Activated T-cell treated with anti-CD3 and anti-CD28 coated beads, Interleukin-2, amount 50 U/mL, for 4 hours (primary cell): ENCODE measurements around the gene HLA-G. TPM values are rescaled to one million over a fixed set of nuclear protein-coding genes. Genes with fewer than 3 reads are reported as not detected.

ENCODE experiments used
- ATAC-seq, 2 donors: fragments of 200-7000 bp; cut with Tn5 transposase; one replicate each; pipeline ENCODE4 v1.10.0; 2021
- DNase-seq: peaks from one replicate; pipeline ENCODE4 v3.0.0-alpha.2; 2020
- H3K27me3 Mint-ChIP-seq: one replicate; pipeline ENCODE4 v1.8.0; 2021; ENCODE audit warnings: low read depth, mixed read lengths
- H3K36me3 Mint-ChIP-seq: one replicate; pipeline ENCODE4 v1.8.0; 2022; ENCODE audit warnings: mixed read lengths; ENCODE audit not compliant: insufficient read depth
- H3K4me1 Mint-ChIP-seq: one replicate; pipeline ENCODE4 v1.8.0; 2021; ENCODE audit warnings: low read depth, mixed read lengths
- H3K4me3 Mint-ChIP-seq: one replicate; pipeline ENCODE4 v1.8.0; 2021; ENCODE audit warnings: mild to moderate bottlenecking, moderate library complexity, mixed read lengths
- H3K9me3 Mint-ChIP-seq: one replicate; pipeline ENCODE4 v1.8.0; 2021; ENCODE audit warnings: mixed read lengths
- total RNA-seq, 3 donors: library from RNA; stranded (reverse); gene quantifications; one replicate each; pipeline ENCODE4 v1.2.1, GENCODE V29; 2021

HLA-G gene
- total RNA-seq, 3 donors from 2014 or later: 1.1 TPM; not detected in 2

DNA sequence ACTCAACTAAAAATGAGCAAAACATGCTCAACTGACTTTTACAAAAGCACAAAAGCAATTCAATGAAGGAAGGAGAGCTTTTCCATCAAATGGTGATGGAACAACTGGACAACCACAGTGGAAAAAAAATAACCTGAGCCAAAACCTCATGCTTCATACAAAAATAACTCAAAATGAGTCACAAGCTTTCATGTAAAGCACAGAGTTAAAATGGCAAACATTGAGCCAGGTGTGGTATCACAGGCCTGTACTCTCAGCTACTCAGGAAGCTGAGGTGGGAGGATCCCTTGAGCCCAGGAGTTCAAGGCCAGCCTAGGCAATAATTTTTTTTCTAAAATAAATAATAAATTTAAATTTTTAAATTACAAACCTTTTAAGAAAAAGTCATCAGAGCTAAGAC lies 18.4 kb upstream of the HLA-G start:
- Mint-ChIP-seq H3K36me3 (no peaks in the 10 kb centered on the region), H3K27me3 (peaks cover 28% of the 10 kb centered on the region), H3K4me3 (no peak overlapping the region), H3K9me3 (no peaks in the 10 kb centered on the region), H3K4me1 (no peaks in the 10 kb centered on the region)
- DNase-seq (no peak), ATAC-seq (no peak)

DNA sequence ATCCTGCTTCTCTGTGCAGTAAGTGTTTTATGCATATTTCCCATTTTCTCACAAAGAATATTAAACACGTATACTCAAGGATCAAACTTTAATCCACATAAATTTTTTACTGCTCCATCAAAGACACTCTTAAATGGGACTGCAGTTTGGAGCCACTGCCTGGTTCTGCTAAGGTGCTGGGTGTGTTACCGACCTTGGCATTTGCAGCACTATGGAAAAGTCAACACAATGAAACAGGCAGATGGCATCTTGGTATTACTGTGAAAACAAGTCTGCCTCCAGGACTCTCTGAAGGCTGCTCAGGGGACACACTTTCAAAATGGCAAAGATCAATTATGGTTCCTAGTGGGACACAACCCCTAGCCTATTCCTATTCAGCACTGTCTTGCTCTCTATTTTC lies 17.3 kb upstream of the HLA-G start:
- ATAC-seq: no peak
- Mint-ChIP-seq H3K27me3 (peaks cover 24% of the 10 kb centered on the region), H3K36me3 (no peaks in the 10 kb centered on the region), H3K4me1 (no peaks in the 10 kb centered on the region), H3K9me3 (no peaks in the 10 kb centered on the region), H3K4me3 (no peak overlapping the region)
- no peak for DNase-seq

DNA sequence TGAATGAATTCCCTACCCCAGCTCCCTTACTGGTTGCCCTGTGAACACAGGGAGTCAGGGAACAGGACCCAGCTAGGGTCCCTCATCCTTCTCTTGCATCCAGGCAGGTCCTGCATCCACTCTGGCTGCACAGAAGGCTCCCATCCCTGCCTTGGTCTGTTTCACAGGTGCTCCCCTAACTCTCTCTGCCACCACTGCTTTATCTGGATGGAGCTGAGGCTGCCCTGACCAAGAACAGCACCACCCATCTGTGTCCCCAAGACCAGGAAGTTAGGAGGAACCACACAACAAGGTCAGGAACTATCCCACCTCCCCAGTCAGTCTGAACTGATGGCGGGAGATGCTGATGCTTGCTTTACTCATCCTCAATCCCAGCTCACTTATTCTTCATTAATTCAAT lies 16.2 kb upstream of the HLA-G start:
- no peaks in the 10 kb centered on the region for H3K36me3 Mint-ChIP-seq
- ATAC-seq: no peak
- no peak overlapping the region for H3K4me3 Mint-ChIP-seq
- no peak for DNase-seq
- no peaks in the 10 kb centered on the region for H3K9me3 Mint-ChIP-seq
- no peaks in the 10 kb centered on the region for H3K4me1 Mint-ChIP-seq
- H3K27me3 Mint-ChIP-seq: peaks cover 17% of the 10 kb centered on the region

- no peaks in the 10 kb centered on the region for H3K4me1 Mint-ChIP-seq
- no peaks in the 10 kb centered on the region for H3K9me3 Mint-ChIP-seq
Measured at GRCh38 chr6:29813066-29813465, 14.6 kb upstream of the HLA-G start.

GRCh38 chr6:29813809-29814208 lies 13.8 kb upstream of the HLA-G start:
- no peaks in the 10 kb centered on the region for H3K4me1 Mint-ChIP-seq
- ATAC-seq (no peak), DNase-seq (no peak)
- peaks cover 14% of the 10 kb centered on the region for H3K27me3 Mint-ChIP-seq
- H3K4me3 Mint-ChIP-seq: no peak overlapping the region
- H3K36me3 Mint-ChIP-seq: no peaks in the 10 kb centered on the region
- H3K9me3 Mint-ChIP-seq: no peaks in the 10 kb centered on the region

More at GRCh38 chr6:29813066-29813465, 14.6 kb upstream of the HLA-G start:
- Mint-ChIP-seq H3K27me3 (peaks cover 12% of the 10 kb centered on the region), H3K36me3 (no peaks in the 10 kb centered on the region), H3K4me3 (no peak overlapping the region)
- ATAC-seq (no peak), DNase-seq (no peak)

GRCh38 chr6:29814379-29815117 lies 13.1 kb upstream of the HLA-G start:
- H3K27me3 Mint-ChIP-seq: peaks cover 21% of the 10 kb centered on the region

GRCh38 chr6:29815118-29815750 lies 12.4 kb upstream of the HLA-G start:
- no peak overlapping the region for H3K4me3 Mint-ChIP-seq
- no peaks in the 10 kb centered on the region for H3K9me3 Mint-ChIP-seq
- no peaks in the 10 kb centered on the region for H3K4me1 Mint-ChIP-seq
- peaks cover 18% of the 10 kb centered on the region for H3K27me3 Mint-ChIP-seq
- DNase-seq (no peak), ATAC-seq (no peak)
- H3K36me3 Mint-ChIP-seq: no peaks in the 10 kb centered on the region

More at GRCh38 chr6:29814379-29815117, 13.1 kb upstream of the HLA-G start:
- Mint-ChIP-seq H3K9me3 (no peaks in the 10 kb centered on the region), H3K4me1 (no peaks in the 10 kb centered on the region), H3K4me3 (no peak overlapping the region), H3K36me3 (no peaks in the 10 kb centered on the region)
- ATAC-seq (no peak), DNase-seq (no peak)

DNA sequence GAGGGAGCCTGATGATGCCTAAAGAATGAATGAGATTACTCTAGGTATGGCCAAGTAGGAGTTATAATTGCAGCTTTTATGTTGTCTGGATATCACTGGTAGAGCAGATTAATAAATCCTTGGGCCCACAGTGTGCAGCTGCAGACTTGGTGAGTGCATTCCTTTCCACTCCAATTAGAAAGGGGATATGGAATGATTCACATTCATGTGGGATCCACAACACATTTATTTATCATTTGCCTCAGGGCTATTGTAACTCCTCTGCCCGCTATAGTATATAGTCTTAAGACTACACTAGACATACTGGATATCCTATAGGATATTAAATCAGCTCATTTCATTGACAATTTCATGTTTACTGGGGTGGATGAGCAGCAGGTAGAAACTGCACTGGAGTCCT lies 11.6 kb upstream of the HLA-G start:
- Mint-ChIP-seq H3K27me3 (peaks cover 19% of the 10 kb centered on the region), H3K4me1 (no peaks in the 10 kb centered on the region), H3K4me3 (no peak overlapping the region), H3K36me3 (no peaks in the 10 kb centered on the region), H3K9me3 (no peaks in the 10 kb centered on the region)
- ATAC-seq (no peak), DNase-seq (no peak)

GRCh38 chr6:29818892-29819291 lies 8.7 kb upstream of the HLA-G start:
- no peaks in the 10 kb centered on the region for H3K36me3 Mint-ChIP-seq
- H3K4me1 Mint-ChIP-seq: no peaks in the 10 kb centered on the region
- H3K9me3 Mint-ChIP-seq: no peaks in the 10 kb centered on the region
- no peak overlapping the region for H3K4me3 Mint-ChIP-seq
- H3K27me3 Mint-ChIP-seq: peaks cover 33% of the 10 kb centered on the region
- no peak for DNase-seq
- no peak for ATAC-seq

- DNase-seq (no peak), ATAC-seq (no peak)
- no peaks in the 10 kb centered on the region for H3K36me3 Mint-ChIP-seq
- peaks cover 9% of the 10 kb centered on the region for H3K4me1 Mint-ChIP-seq
- H3K27me3 Mint-ChIP-seq: peaks cover 56% of the 10 kb centered on the region
- no peak overlapping the region for H3K4me3 Mint-ChIP-seq
- H3K9me3 Mint-ChIP-seq: no peaks in the 10 kb centered on the region
Measured at GRCh38 chr6:29824144-29824543, 3.5 kb upstream of the HLA-G start.

- H3K4me3 Mint-ChIP-seq: no peak overlapping the region
- peaks cover 9% of the 10 kb centered on the region for H3K4me1 Mint-ChIP-seq
- no peaks in the 10 kb centered on the region for H3K9me3 Mint-ChIP-seq
- peaks cover 70% of the 10 kb centered on the region for H3K27me3 Mint-ChIP-seq
- ATAC-seq (no peak), DNase-seq (no peak)
- no peaks in the 10 kb centered on the region for H3K36me3 Mint-ChIP-seq
Measured at GRCh38 chr6:29825848-29826247, 1.8 kb upstream of the HLA-G start.

DNA sequence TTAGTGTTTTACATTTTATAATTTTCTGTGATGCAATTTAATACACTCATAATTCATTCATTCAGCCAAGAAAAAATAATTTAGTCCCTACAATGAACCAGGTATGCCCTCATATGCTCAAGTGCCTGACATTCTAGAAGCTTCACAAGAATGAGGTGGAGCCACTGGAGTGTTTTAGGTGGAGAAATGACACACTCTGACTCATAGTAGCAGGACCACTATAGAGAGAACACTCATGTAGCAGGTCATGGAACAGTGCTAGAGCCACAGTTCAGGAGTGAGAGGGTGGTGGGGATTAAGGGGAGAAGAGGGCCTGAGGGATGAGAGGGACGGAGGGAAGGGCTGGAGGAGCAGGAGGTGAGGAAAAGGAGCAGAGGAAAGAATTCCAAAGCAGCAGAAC lies 1.4 kb upstream of the HLA-G start:
- Mint-ChIP-seq H3K4me3 (no peak overlapping the region), H3K27me3 (peaks cover 69% of the 10 kb centered on the region), H3K36me3 (no peaks in the 10 kb centered on the region), H3K9me3 (no peaks in the 10 kb centered on the region), H3K4me1 (peaks cover 9% of the 10 kb centered on the region)
- ATAC-seq: peak; percentile 70 to 77
- no peak for DNase-seq

DNA sequence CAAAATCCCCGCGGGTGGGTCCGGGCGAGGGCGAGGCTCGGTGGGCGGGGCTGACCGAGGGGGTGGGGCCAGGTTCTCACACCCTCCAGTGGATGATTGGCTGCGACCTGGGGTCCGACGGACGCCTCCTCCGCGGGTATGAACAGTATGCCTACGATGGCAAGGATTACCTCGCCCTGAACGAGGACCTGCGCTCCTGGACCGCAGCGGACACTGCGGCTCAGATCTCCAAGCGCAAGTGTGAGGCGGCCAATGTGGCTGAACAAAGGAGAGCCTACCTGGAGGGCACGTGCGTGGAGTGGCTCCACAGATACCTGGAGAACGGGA lies 809 bp downstream of the HLA-G start:
- Mint-ChIP-seq H3K27me3 (peaks cover 75% of the 10 kb centered on the region), H3K36me3 (no peaks in the 10 kb centered on the region)
- ATAC-seq: peak; percentile 30 to 51

GRCh38 chr6:29829766-29830165 lies 2.1 kb downstream of the HLA-G start:
- no peak overlapping the region for H3K4me3 Mint-ChIP-seq
- no peaks in the 10 kb centered on the region for H3K9me3 Mint-ChIP-seq
- H3K4me1 Mint-ChIP-seq: peaks cover 9% of the 10 kb centered on the region
- H3K36me3 Mint-ChIP-seq: no peaks in the 10 kb centered on the region
- ATAC-seq (no peak), DNase-seq (no peak)
- H3K27me3 Mint-ChIP-seq: peaks cover 65% of the 10 kb centered on the region

More for the DNA sequence above, 809 bp downstream of the HLA-G start:
- Mint-ChIP-seq H3K9me3 (no peaks in the 10 kb centered on the region), H3K4me3 (peak overlapping the region; percentile 71), H3K4me1 (peaks cover 9% of the 10 kb centered on the region)
- DNase-seq: no peak

- Mint-ChIP-seq H3K4me1 (peaks cover 12% of the 10 kb centered on the region), H3K9me3 (no peaks in the 10 kb centered on the region), H3K36me3 (no peaks in the 10 kb centered on the region), H3K4me3 (no peak overlapping the region), H3K27me3 (peaks cover 66% of the 10 kb centered on the region)
- DNase-seq (no peak), ATAC-seq (no peak)
Measured at GRCh38 chr6:29830409-29830808, 2.8 kb downstream of the HLA-G start.
